HCT116 (cell line): Measurements from ENCODE around the gene TBX5. TPM values are rescaled to one million over a fixed set of nuclear protein-coding genes. Genes with fewer than 3 reads are reported as not detected.

Experiments used
- ATAC-seq: fragments of 200-7000 bp; cut with Tn5 transposase; 2 replicates; pipeline ENCODE4 v1.9.1; 2020; ENCODE audit warnings: mild to moderate bottlenecking, moderate library complexity
- BruUV-seq: library from RNA; stranded (reverse); fragments of 400-500 nt; replicated peaks from 2 replicates; lab custom pipeline; 2021; lab: Mats Ljungman, UMichigan
- CTCF ChIA-PET: fragments of 300-600 bp; sonication (Branson Sonifier 250); formaldehyde crosslinking; loops from one replicate; lab custom pipeline; 2021; ENCODE audit warnings: antibody characterized with exemption; lab: Charles Lee
- POLR2A ChIA-PET: fragments of 300-600, 350-600 bp; sonication (Branson Sonifier 250); formaldehyde crosslinking; loops from one replicate; lab custom pipeline; 2021; ENCODE audit warnings: antibody characterized with exemption; lab: Charles Lee
- RAD21 ChIA-PET, 2 experiments: fragments of 300-600 bp; sonication (Branson Sonifier 250); formaldehyde crosslinking; loops; one replicate each; lab custom pipeline; 2023; ENCODE audit warnings: low total read pairs in 2 of 2; ENCODE audit not compliant: uncharacterized antibody in 2 of 2, unreplicated experiment in 2 of 2, low non-redundant PET in 1 of 2; lab: Charles Lee
- DNase-seq: peaks from one replicate; pipeline ENCODE4 v3.0.0-alpha.2; 2010; ENCODE audit warnings: low read depth, low spot score
- H2AFZ ChIP-seq: fragments of 200-600 bp; shearing (Covaris generic), sonication (generic); 2 replicates; pipeline ENCODE4 v1.6.1; 2017; ENCODE audit warnings: low read depth, mixed run types, mixed read lengths, antibody characterized with exemption, low read length; ENCODE audit not compliant: poor library complexity, severe bottlenecking
- H3K27ac ChIP-seq: 2 replicates; pipeline ENCODE4 v1.5.1; 2012; ENCODE audit warnings: low read depth, low read length
- H3K27me3 ChIP-seq: fragments of 200-600 bp; sonication (generic); 2 replicates; pipeline ENCODE4 v1.6.1; 2016; ENCODE audit warnings: mixed run types, low read length, mixed read lengths; ENCODE audit not compliant: insufficient read depth
- H3K36me3 ChIP-seq, 2 experiments: fragments of 200-500 bp in 1 of 2; fragments of 200-600 bp in 1 of 2; sonication (Bioruptor generic) in 1 of 2; sonication (generic) in 1 of 2; 2 replicates each; pipeline versions ENCODE4 v1.5.1 to v1.6.1; 2014 to 2016; ENCODE audit warnings: low read length in 2 of 2, inconsistent platforms in 1 of 2, mixed read lengths in 1 of 2, mixed run types in 1 of 2; ENCODE audit not compliant: insufficient read depth in 2 of 2, control insufficient read depth in 1 of 2
- H3K4me1 ChIP-seq, 2 experiments: fragments of 200-600 bp in 1 of 2; sonication (generic) in 1 of 2; 2 replicates each; pipeline versions ENCODE4 v1.5.1 to v1.6.1; 2012 to 2017; ENCODE audit warnings: low read length in 2 of 2, inconsistent platforms in 1 of 2, mild to moderate bottlenecking in 1 of 2, mixed read lengths in 1 of 2, mixed run types in 1 of 2, moderate library complexity in 1 of 2; ENCODE audit not compliant: insufficient read depth in 2 of 2, control insufficient read depth in 1 of 2
- H3K4me2 ChIP-seq: fragments of 200-600 bp; sonication (generic); 2 replicates; pipeline ENCODE4 v1.6.1; 2017; ENCODE audit warnings: mixed run types, low read length, mixed read lengths
- H3K4me3 ChIP-seq, 2 experiments: fragments of 200-600 bp in 1 of 2; sonication (generic) in 1 of 2; replicated peaks in 1 of 2; 2 replicates each; pipeline ENCODE4 v1.5.1; 2011 to 2016; ENCODE audit warnings: low read length in 2 of 2, control low read depth in 1 of 2, low read depth in 1 of 2, mild to moderate bottlenecking in 1 of 2, mixed read lengths in 1 of 2, mixed run types in 1 of 2
- H3K79me2 ChIP-seq: fragments of 200-600 bp; sonication (generic); 2 replicates; pipeline ENCODE4 v1.6.1; 2017; ENCODE audit warnings: mild to moderate bottlenecking, mixed run types, low read length, moderate library complexity, mixed read lengths; ENCODE audit not compliant: insufficient read depth
- H3K9ac ChIP-seq: fragments of 200-600 bp; sonication (generic); 2 replicates; pipeline ENCODE4 v1.6.1; 2016; ENCODE audit warnings: low read length, mixed read lengths
- H3K9me2 ChIP-seq: fragments of 200-600 bp; sonication (generic), shearing (Covaris generic); 2 replicates; pipeline ENCODE4 v1.6.1; 2017; ENCODE audit warnings: mixed run types, mild to moderate bottlenecking, moderate library complexity; ENCODE audit not compliant: insufficient read depth
- H3K9me3 ChIP-seq, 2 experiments: fragments of 200-500 bp in 1 of 2; fragments of 200-600 bp in 1 of 2; sonication (Bioruptor generic) in 1 of 2; sonication (generic) in 1 of 2; 2 replicates each; pipeline ENCODE4 v1.6.1; 2014 to 2017; ENCODE audit warnings: low read length in 2 of 2, mixed read lengths in 2 of 2, inconsistent platforms in 1 of 2, low read depth in 1 of 2, mild to moderate bottlenecking in 1 of 2, mixed run types in 1 of 2, moderate library complexity in 1 of 2; ENCODE audit not compliant: control insufficient read depth in 1 of 2, insufficient read depth in 1 of 2
- H4K20me1 ChIP-seq: fragments of 200-600 bp; sonication (generic), shearing (Covaris generic); 2 replicates; pipeline ENCODE4 v1.6.1; 2017; ENCODE audit warnings: mixed run types, mild to moderate bottlenecking, moderate library complexity; ENCODE audit not compliant: insufficient read depth
- ATF3 ChIP-seq: IDR thresholded peaks from 2 replicates; pipeline ENCODE4 v1.6.1; 2012
- CEBPB ChIP-seq: IDR thresholded peaks from 2 replicates; pipeline ENCODE4 v1.6.1; 2012; ENCODE audit warnings: low read depth
- ELF1 ChIP-seq: IDR thresholded peaks from 2 replicates; pipeline ENCODE4 v1.6.1; 2012; ENCODE audit warnings: low read depth, borderline replicate concordance
- EZH2 ChIP-seq: fragments of 200-600 bp; sonication (generic); IDR thresholded peaks from 2 replicates; pipeline ENCODE4 v1.6.1; 2017; ENCODE audit warnings: antibody characterized with exemption, mixed run types
- EZH2phosphoT487 ChIP-seq: fragments of 200-600 bp; IDR thresholded peaks from 2 replicates; pipeline ENCODE4 v1.6.1; 2018; ENCODE audit warnings: antibody characterized with exemption, borderline replicate concordance
- FOSL1 ChIP-seq: IDR thresholded peaks from 2 replicates; pipeline ENCODE4 v1.6.1; 2012; ENCODE audit warnings: low read depth
- JUND ChIP-seq: IDR thresholded peaks from 2 replicates; pipeline ENCODE4 v1.6.1; 2012
- MAX ChIP-seq: IDR thresholded peaks from 2 replicates; pipeline ENCODE4 v1.6.1; 2012
- POLR2A ChIP-seq: IDR thresholded peaks from 2 replicates; pipeline ENCODE4 v1.7.0; 2011; ENCODE audit warnings: borderline replicate concordance; ENCODE audit not compliant: insufficient read depth, insufficient read length; ENCODE audit errors: extremely low read depth
- POLR2AphosphoS5 ChIP-seq: IDR thresholded peaks from 2 replicates; pipeline ENCODE4 v1.6.1; 2011; ENCODE audit warnings: mild to moderate bottlenecking, low read depth, low read length, moderate library complexity
- RAD21 ChIP-seq: IDR thresholded peaks from 2 replicates; pipeline ENCODE4 v1.6.1; 2012; ENCODE audit warnings: low read depth, mild to moderate bottlenecking
- SIN3A ChIP-seq: IDR thresholded peaks from 2 replicates; pipeline ENCODE4 v1.6.1; 2012; ENCODE audit warnings: low read depth
- SP1 ChIP-seq: IDR thresholded peaks from 2 replicates; pipeline ENCODE4 v1.6.1; 2012; ENCODE audit warnings: low read depth
- SRF ChIP-seq: IDR thresholded peaks from 2 replicates; pipeline ENCODE4 v1.6.1; 2012; ENCODE audit warnings: low read depth
- TCF7L2 ChIP-seq: IDR thresholded peaks from 2 replicates; pipeline ENCODE4 v1.7.0; 2011; ENCODE audit warnings: borderline replicate concordance, inconsistent platforms; ENCODE audit not compliant: insufficient read depth, insufficient read length; ENCODE audit errors: extremely low read depth
- ZFX ChIP-seq: fragments of 450-650 bp; IDR thresholded peaks from 2 replicates; pipeline ENCODE4 v1.6.1; 2017
- ZNF274 ChIP-seq: fragments of 200-500 bp; sonication (Bioruptor generic); IDR thresholded peaks from 2 replicates; pipeline ENCODE4 v1.6.1; 2014; ENCODE audit warnings: mild to moderate bottlenecking, low read depth, low read length, inconsistent platforms
- intact Hi-C: fragments of 100-400 bp; cut with micrococcal nuclease; formaldehyde crosslinking; loops from 2 replicates; pipeline ENCODE4 v1.10.0; 2022
- total RNA-seq: library from RNA; stranded (reverse); gene quantifications from one replicate; pipeline ENCODE4 v1.2.1, GENCODE V29; 2021; ENCODE audit not compliant: unreplicated experiment
- TF ChIP-seq, protein P1 (sequence below), 3 experiments: fragments of 200-600 bp in 1 of 3; sonication (generic) in 1 of 3; IDR thresholded peaks in 2 of 3; conservative IDR thresholded peaks in 1 of 3; 2 replicates each; pipeline ENCODE4 v1.5.1; 2012 to 2017; ENCODE audit warnings: low read depth in 2 of 3, low read length in 2 of 3, antibody characterized with exemption in 1 of 3, borderline replicate concordance in 1 of 3, control low read depth in 1 of 3, mild to moderate bottlenecking in 1 of 3, mixed read lengths in 1 of 3, mixed run types in 1 of 3, moderate library complexity in 1 of 3; ENCODE audit not compliant: insufficient read depth in 1 of 3

The TBX5 gene
- total RNA-seq, 1 experiment from 2014 or later, result 0.10 TPM

DNA sequence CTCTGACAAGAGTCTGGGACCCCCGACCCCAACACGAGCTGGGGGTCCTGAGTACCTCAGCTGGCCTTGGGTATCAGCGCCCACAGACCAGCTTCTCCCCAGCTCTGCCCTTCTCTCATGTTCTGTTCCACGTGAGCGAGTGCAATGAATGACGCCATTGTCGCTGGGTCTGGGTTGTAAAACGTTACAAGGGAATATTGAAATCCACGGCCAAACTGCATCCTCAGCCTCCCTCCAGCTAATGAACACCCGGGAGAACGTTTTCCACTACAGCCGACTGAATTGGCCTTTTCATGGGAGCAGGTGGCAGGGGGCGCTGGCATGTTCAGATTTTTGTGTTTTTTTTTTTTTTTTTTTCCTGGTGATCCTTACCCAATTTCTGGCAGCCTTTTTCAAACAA lies 34.7 kb downstream of the TBX5 start (continued):
- TF ChIP-seq, protein P1, sequence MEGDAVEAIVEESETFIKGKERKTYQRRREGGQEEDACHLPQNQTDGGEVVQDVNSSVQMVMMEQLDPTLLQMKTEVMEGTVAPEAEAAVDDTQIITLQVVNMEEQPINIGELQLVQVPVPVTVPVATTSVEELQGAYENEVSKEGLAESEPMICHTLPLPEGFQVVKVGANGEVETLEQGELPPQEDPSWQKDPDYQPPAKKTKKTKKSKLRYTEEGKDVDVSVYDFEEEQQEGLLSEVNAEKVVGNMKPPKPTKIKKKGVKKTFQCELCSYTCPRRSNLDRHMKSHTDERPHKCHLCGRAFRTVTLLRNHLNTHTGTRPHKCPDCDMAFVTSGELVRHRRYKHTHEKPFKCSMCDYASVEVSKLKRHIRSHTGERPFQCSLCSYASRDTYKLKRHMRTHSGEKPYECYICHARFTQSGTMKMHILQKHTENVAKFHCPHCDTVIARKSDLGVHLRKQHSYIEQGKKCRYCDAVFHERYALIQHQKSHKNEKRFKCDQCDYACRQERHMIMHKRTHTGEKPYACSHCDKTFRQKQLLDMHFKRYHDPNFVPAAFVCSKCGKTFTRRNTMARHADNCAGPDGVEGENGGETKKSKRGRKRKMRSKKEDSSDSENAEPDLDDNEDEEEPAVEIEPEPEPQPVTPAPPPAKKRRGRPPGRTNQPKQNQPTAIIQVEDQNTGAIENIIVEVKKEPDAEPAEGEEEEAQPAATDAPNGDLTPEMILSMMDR (IDR thresholded peaks at IDR 0.05 in 2 of 3, conservative IDR thresholded peaks at IDR 0.05 in 1 of 3; ENCODE audit: borderline replicate concordance in 1 of 3, insufficient read depth in 1 of 3, low read depth in 2 of 3, low read length in 2 of 3), result no peak
- TF ChIP-seq ATF3 (no peak), JUND (no peak)

- ChIA-PET RAD21 (no interaction called here), POLR2A (no interaction called here), CTCF (no interaction called here)
- no peak overlapping the region for H3K4me2 ChIP-seq
- H4K20me1 ChIP-seq, result no peaks in the 10 kb centered on the region
- no TSS peak for BruUV-seq
- H3K9me2 ChIP-seq, result no peaks in the 10 kb centered on the region
- H3K27ac ChIP-seq, result no peak overlapping the region
- no peak overlapping the region for H3K4me3 ChIP-seq
- peaks cover 41% of the 10 kb centered on the region for H3K27me3 ChIP-seq
- no peaks in the 10 kb centered on the region for H3K4me1 ChIP-seq
- no peak overlapping the region for H2AFZ ChIP-seq
- H3K36me3 ChIP-seq, result no peaks in the 10 kb centered on the region
- H3K9ac ChIP-seq, result no peak overlapping the region
- intact Hi-C loops, result no loop called here
- DNase-seq (no peak), ATAC-seq (no peak)
- no peaks in the 10 kb centered on the region for H3K79me2 ChIP-seq
- no peaks in the 10 kb centered on the region for H3K9me3 ChIP-seq
- TF ChIP-seq, protein P1 (IDR thresholded peaks at IDR 0.05 in 2 of 3, conservative IDR thresholded peaks at IDR 0.05 in 1 of 3; ENCODE audit: borderline replicate concordance in 1 of 3, insufficient read depth in 1 of 3, low read depth in 2 of 3, low read length in 2 of 3), result no peak
- no peak for TF ChIP-seq CEBPB
- TF ChIP-seq SRF, result no peak
- TF ChIP-seq EZH2phosphoT487, result no peak
- TF ChIP-seq ZNF274, result no peak
- TF ChIP-seq SP1, result no peak
- no peak for TF ChIP-seq POLR2AphosphoS5
- TF ChIP-seq TCF7L2, result no peak
- no peak for TF ChIP-seq SIN3A
- no peak for TF ChIP-seq RAD21
- no peak for TF ChIP-seq ELF1
- TF ChIP-seq MAX, result no peak
- no peak for TF ChIP-seq ZFX
- no peak for TF ChIP-seq FOSL1
- no peak for TF ChIP-seq EZH2
- no peak for TF ChIP-seq POLR2A
- no peak for TF ChIP-seq JUND
Observed at GRCh38 chr12:114368685-114369452, 37.1 kb downstream of the TBX5 start.
